Stimulated activated CD8-positive, alpha-beta memory T cell treated with anti-CD3 and anti-CD28 coated beads, Interleukin-7, amount 100 ng/mL, for 24 hours (primary cell): Measurements from ENCODE around the gene MYEOV.

Experiments
- DNase-seq: peaks from one replicate; pipeline ENCODE4 v3.0.0-alpha.2; 2020; ENCODE audit warnings: low read depth

MYEOV gene

GRCh38 chr11:69293819-69294505 lies at the start of gene MYEOV:
TSS of gene MYEOV (plus strand) at chr11:69294155. CDS start at chr11:69295355, 1,200 bp downstream.
- no peak for DNase-seq

GRCh38 chr11:69244266-69244665 lies 49.7 kb upstream of the MYEOV start:
- DNase-seq = no peak

GRCh38 chr11:69245041-69245440 lies 48.9 kb upstream of the MYEOV start:
- no peak for DNase-seq

GRCh38 chr11:69245491-69246345 lies 48.2 kb upstream of the MYEOV start:
- no peak for DNase-seq

GRCh38 chr11:69249311-69250185 lies 44.4 kb upstream of the MYEOV start:
- DNase-seq = no peak

- DNase-seq = no peak
Observed at GRCh38 chr11:69250186-69251056, 43.5 kb upstream of the MYEOV start.

GRCh38 chr11:69251057-69251393 lies 42.9 kb upstream of the MYEOV start:
- DNase-seq = no peak

GRCh38 chr11:69251639-69252489 lies 42.1 kb upstream of the MYEOV start:
- no peak for DNase-seq

- DNase-seq = no peak
Observed at GRCh38 chr11:69252490-69252837, 41.5 kb upstream of the MYEOV start.

GRCh38 chr11:69253028-69253427 lies 40.9 kb upstream of the MYEOV start:
- no peak for DNase-seq

GRCh38 chr11:69257134-69257533 lies 36.8 kb upstream of the MYEOV start:
- DNase-seq = no peak

- no peak for DNase-seq
Observed at GRCh38 chr11:69257838-69258658, 35.9 kb upstream of the MYEOV start.

GRCh38 chr11:69259096-69259495 lies 34.9 kb upstream of the MYEOV start:
- no peak for DNase-seq

GRCh38 chr11:69260622-69261021 lies 33.3 kb upstream of the MYEOV start:
- DNase-seq = no peak

GRCh38 chr11:69261116-69261515 lies 32.8 kb upstream of the MYEOV start:
- DNase-seq = no peak

- DNase-seq = no peak
Observed at GRCh38 chr11:69262918-69263735, 30.8 kb upstream of the MYEOV start.

- DNase-seq = no peak
Observed at GRCh38 chr11:69263736-69264052, 30.3 kb upstream of the MYEOV start.

- no peak for DNase-seq
Observed at GRCh38 chr11:69264486-69264885, 29.5 kb upstream of the MYEOV start.

GRCh38 chr11:69265210-69265609 lies 28.7 kb upstream of the MYEOV start:
- DNase-seq = no peak
